Tibial artery (tissue), 4 donors: Measurements from ENCODE around the gene PCDHGA4.
A peak's percentile ranks its signal among the peaks of the same experiment; 100 is the strongest.
"Not testable (repeated sequence)": the region's sequence is repeated elsewhere in the genome, so short reads cannot be mapped to it uniquely, and the experiment has no call there.

ENCODE experiments used
- DNase-seq, 2 donors: peaks; one replicate each; pipeline ENCODE4 v3.0.0-alpha.2; 2019
- H3K27ac ChIP-seq, 2 donors: fragments of 200-600 bp; sonication (generic) in 1 of 2; 1 replicate in 1 of 2; 2 replicates in 1 of 2; pipeline ENCODE4 v1.5.1; 2018 to 2019; ENCODE audit warnings: mild to moderate bottlenecking in 1 of 2
- H3K27me3 ChIP-seq, 2 donors: fragments of 200-600 bp; sonication (generic) in 1 of 2; one replicate each; pipeline versions ENCODE4 v1.5.1 to v1.6.0; 2016 to 2019
- H3K36me3 ChIP-seq, 3 donors: fragments of 200-600 bp; sonication (generic) in 2 of 3; one replicate each; pipeline ENCODE4 v1.5.1; 2016 to 2019; ENCODE audit warnings: mild to moderate bottlenecking in 2 of 3
- H3K4me1 ChIP-seq, 4 donors: fragments of 200-600 bp; sonication (generic) in 2 of 4; 1 replicate in 3 of 4; 2 replicates in 1 of 4; pipeline ENCODE4 v1.5.1; 2016 to 2019
- H3K4me3 ChIP-seq, 2 donors: fragments of 200-600 bp; sonication (generic) in 1 of 2; 1 replicate in 1 of 2; 2 replicates in 1 of 2; pipeline ENCODE4 v1.5.1; 2018 to 2019; ENCODE audit warnings: mild to moderate bottlenecking in 2 of 2
- H3K9me3 ChIP-seq, 3 donors: fragments of 200-600 bp; sonication (generic) in 1 of 3; one replicate each; pipeline ENCODE4 v1.5.1; 2016 to 2019
- CTCF ChIP-seq, 2 experiments: fragments of 200-600 bp in 1 of 2; fragments of 450-650 bp in 1 of 2; IDR thresholded peaks; one replicate each; pipeline ENCODE4 v1.5.1; 2017 to 2019; ENCODE audit warnings: antibody characterized with exemption in 2 of 2, mild to moderate bottlenecking in 1 of 2, moderate library complexity in 1 of 2
- intact Hi-C: fragments of 100-400 bp; cut with DNase I; formaldehyde crosslinking; loops from one replicate; pipeline ENCODE4 v1.15.0; 2023; ENCODE audit warnings: low total_unique reads

PCDHGA4 gene

DNA sequence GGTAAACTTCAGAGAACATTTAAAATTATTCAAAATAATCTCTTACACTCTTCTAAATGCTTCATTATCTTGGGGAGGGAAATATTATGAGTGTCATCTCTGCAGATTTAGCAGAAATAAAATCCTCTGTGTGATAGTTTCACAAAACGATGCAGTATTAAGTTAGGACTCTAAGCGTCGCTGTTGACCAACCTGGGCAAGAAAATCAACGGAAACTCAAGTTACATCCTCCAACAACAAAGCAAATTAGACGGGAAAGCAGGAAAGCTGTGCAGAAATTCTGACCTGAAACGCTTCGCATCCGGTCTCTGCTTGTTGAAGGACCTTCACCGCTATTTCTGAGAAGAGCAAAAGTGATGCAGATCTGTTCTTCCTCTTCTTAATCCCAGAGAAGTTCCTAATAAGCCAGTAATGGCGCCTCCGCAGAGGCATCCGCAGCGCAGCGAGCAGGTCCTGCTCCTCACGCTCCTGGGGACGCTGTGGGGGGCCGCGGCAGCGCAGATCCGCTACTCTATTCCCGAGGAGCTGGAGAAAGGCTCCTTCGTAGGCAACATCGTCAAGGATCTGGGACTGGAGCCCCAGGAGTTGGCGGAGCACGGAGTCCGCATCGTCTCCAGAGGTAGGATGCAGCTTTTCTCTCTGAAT lies 19.0 kb downstream of the PCDHGA4 start, which contains the start of gene PCDHGA6:
PCDHGA6 (plus strand) TSS at position 219 of the 645 bp plus-strand sequence; CDS start at position 412, 193 bp downstream.
- no peak for DNase-seq
- peaks cover 6 to 100% (median 95%) of the 10 kb centered on the region in 3 donors for H3K9me3 ChIP-seq
- no peaks in the 10 kb centered on the region for H3K27me3 ChIP-seq
- H3K36me3 ChIP-seq = peaks cover 0 to 71% (median 70%) of the 10 kb centered on the region in 3 donors
- intact Hi-C loops = no loop called here
- H3K27ac ChIP-seq = no peak within 1 kb of the TSS
- TF ChIP-seq CTCF (IDR thresholded peaks at IDR 0.05) = peak in 1 of 2 experiments; percentile 25
- H3K4me1 ChIP-seq = no peaks in the 10 kb centered on the region
- peak within 1 kb of the TSS; percentile 21 to 30 for H3K4me3 ChIP-seq

- Histone ChIP-seq H3K27ac (no peak overlapping the region), H3K9me3 (peaks cover 6 to 100% (median 87%) of the 10 kb centered on the region in 3 donors), H3K4me1 (no peaks in the 10 kb centered on the region), H3K27me3 (no peaks in the 10 kb centered on the region), H3K4me3 (no peak overlapping the region), H3K36me3 (peaks cover 0 to 78% (median 71%) of the 10 kb centered on the region in 3 donors)
- no peak for DNase-seq
- no peak for TF ChIP-seq CTCF (IDR thresholded peaks at IDR 0.05)
- intact Hi-C loops = no loop called here
Measured at GRCh38 chr5:141374627-141375026, 19.8 kb downstream of the PCDHGA4 start.

GRCh38 chr5:141375444-141376155 lies 20.8 kb downstream of the PCDHGA4 start:
- H3K4me1 ChIP-seq, H3K4me3 ChIP-seq, H3K27me3 ChIP-seq, intact Hi-C loops, H3K27ac ChIP-seq, DNase-seq: not testable (repeated sequence)
- Histone ChIP-seq H3K36me3 (peaks cover 0 to 75% (median 63%) of the 10 kb centered on the region in 3 donors), H3K9me3 (peaks cover 6 to 100% (median 85%) of the 10 kb centered on the region in 3 donors)

DNA sequence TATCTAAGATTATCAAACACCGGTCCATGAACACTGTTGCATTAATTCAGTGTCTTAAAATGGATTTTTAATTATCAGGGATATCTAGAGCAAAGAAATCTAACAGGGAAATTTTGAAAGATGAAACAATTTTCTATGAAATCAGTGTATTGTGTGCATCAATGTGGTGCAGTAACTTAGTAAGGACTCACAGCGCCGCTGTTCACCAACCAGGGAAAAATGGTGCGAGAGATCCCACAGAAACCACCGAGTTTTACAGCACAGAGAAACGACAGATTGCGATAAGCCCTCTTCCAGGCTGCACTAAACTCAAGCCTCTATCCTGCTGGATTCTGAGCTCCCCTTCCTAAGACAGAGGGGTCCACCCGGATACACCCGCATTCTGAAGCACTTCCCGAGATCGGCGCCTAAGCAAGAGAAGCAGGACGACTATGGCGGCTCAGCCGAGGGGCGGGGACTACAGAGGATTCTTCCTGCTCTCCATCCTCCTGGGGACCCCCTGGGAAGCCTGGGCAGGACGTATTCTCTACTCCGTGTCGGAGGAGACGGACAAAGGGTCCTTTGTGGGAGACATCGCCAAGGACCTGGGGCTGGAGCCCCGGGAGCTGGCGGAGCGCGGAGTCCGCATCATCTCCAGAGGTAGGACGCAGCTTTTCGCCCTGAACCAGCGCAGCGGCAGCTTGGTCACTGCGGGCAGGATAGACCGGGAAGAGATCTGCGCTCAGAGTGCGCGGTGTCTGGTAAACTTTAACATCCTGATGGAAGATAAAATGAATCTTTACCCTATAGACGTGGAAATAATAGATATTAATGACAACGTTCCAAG lies 27.9 kb downstream of the PCDHGA4 start, which contains the start of gene PCDHGA7:
PCDHGA7 (plus strand) TSS at position 274 of the 826 bp plus-strand sequence; CDS start at position 432, 158 bp downstream.
- peak in 1 of 2 experiments; percentile 10 for TF ChIP-seq CTCF (IDR thresholded peaks at IDR 0.05)
- intact Hi-C loops = no loop called here
- Histone ChIP-seq H3K27me3 (no peaks in the 10 kb centered on the region), H3K36me3 (peaks cover 4 to 70% (median 68%) of the 10 kb centered on the region in 3 donors), H3K9me3 (peaks cover 37 to 100% (median 80%) of the 10 kb centered on the region in 3 donors), H3K4me1 (no peaks in the 10 kb centered on the region), H3K27ac (no peak within 1 kb of the TSS), H3K4me3 (peak within 1 kb of the TSS; percentile 13 to 29)
- DNase-seq = no peak

- no peak for TF ChIP-seq CTCF (IDR thresholded peaks at IDR 0.05)
- H3K9me3 ChIP-seq = peaks cover 37 to 98% (median 77%) of the 10 kb centered on the region in 3 donors
- no peaks in the 10 kb centered on the region for H3K27me3 ChIP-seq
- no peak overlapping the region for H3K27ac ChIP-seq
- H3K4me3 ChIP-seq = peak overlapping the region in 1 of 2 donors; percentile 29
- H3K36me3 ChIP-seq = peaks cover 4 to 64% (median 63%) of the 10 kb centered on the region in 3 donors
- intact Hi-C loops = no loop called here
- no peaks in the 10 kb centered on the region for H3K4me1 ChIP-seq
- DNase-seq = no peak
Measured at GRCh38 chr5:141383345-141383744, 28.5 kb downstream of the PCDHGA4 start.
